Measurements from ENCODE around the gene COQ2.
A peak's percentile ranks its signal among the peaks of the same experiment; 100 is the strongest.
"Not testable (repeated sequence)": the region's sequence is repeated elsewhere in the genome, so short reads cannot be mapped to it uniquely, and the experiment has no call there.

COQ2 gene

DNA sequence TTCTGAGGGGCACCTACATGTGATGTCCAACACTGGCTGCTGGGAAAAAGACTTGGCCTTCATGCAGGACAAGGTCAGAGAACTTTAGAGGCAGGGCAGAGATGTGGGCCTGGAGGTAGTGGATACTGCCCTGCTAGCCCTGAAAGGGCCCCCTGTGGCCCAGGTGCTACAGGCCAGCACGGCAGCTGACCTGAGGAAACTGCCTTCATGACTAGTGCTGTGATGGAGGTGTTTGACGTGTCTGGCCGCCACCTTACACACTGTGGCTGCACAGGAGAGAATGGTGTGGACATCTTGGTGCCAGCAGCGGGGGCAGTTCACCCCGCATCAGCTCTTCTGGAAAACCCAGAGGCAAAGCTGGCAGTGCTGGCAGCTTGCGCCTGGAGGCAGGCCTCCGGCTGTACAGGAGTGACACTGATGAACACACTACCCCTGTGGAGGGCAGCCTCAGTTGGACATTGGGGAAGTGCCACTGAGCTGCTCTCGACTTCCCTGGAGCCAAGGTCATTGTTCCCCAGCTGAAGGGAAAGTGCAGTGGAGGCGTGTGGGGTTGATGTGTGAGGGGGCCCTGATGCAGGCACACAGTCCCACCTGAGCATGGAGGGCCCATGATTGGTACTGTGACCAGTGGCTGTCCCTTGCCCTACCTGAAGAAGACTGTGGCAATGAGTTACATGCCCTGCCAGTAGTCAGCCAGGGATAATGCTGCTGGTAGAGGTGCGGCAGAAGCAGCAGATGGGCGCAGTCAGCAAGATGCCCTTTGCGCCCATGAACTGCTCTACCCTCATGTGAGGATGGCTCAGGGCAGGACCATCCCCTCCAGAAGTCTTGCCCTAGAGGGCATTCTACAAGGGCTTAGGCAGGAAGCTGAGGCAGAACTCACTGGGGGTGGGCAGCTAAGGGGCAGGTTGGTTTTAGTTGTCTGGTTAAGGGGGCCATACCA lies 36.9 kb downstream of the COQ2 start:
- no peak for DNase-seq (ENCODE audit: low read depth)

DNA sequence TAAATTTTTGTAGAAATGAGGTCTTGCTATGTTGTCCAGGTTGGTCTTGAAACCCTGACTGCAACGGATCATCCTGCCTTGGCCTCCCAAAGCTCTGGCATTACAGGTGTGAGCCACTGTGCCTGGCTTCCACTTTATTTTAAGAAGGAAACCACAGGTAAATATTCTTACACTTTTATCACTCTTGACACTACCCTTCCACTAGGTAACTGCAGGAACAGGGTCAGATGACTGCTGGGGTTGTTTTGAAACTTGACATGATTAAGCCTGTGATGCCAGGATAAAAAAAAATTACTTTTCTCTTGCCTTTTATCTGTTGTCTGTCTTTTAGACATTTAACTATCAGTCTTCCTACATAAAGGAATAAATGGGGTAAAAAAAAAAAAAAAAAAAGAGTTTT lies 43.5 kb downstream of the COQ2 start:
- no peak for DNase-seq (ENCODE audit: low read depth)

DNA sequence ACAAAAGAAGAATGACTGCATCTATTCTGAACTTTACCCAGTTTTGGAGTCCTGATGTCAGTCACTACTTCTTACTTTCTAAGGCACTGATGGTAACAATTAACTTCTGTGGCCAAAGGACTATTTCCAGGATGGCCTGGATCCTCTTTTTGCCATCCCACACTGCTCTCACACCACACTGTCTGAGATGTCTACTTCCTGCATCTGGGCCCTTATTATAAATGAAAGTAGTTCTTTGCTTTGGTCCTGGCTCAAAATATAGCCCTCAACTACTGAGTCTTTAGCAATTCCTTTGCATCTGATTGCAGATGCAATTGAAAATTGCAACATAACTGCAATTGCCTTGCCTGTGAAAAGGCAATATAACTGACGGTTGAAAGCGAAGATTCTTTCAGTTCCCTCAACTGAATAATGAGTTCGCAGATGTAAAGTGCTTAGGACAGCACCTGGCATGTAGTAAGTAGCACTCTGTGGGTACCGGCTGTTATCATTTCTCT lies 44.2 kb downstream of the COQ2 start:
- DNase-seq (ENCODE audit: low read depth): no peak

DNA sequence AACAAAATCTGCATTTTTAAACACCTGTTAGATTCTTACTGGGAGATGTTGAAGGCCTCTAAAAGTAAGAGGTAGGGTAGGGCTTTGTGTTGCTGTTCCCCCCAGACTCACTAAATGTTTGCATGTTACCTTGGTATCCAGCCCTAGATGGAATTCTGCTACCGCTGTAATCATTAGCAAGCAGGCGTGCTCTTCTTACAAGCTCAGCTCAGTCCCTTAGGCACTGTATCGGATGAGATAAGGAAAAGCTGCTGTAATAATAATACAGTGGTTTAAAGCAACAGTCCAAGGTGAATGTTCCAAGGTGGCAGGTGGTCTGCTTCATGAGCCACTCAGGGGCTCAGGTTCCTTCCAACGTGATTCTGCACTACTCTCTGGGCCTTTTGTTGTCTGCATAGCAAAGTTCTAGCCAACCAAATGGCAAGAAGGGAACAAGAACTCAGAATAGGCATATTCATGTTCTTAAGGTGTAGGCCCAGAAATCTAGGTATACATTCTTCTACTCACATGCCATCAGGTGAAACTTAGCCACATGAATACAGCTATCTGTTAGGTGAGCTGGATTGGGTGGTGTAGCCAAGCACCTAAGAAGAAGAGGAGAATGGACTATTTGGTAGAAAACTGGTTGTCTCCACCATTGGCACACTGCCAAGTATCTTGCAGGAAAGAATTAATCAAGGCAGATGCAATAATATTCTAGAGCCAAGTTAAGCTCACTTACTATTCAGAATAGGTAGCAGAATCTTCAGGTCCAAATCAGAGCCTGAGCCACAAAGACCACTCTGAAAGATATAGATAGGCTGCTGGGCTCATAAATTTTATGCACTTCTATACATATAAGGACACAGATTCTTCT lies 46.0 kb downstream of the COQ2 start:
- DNase-seq (ENCODE audit: low read depth): no peak

DNA sequence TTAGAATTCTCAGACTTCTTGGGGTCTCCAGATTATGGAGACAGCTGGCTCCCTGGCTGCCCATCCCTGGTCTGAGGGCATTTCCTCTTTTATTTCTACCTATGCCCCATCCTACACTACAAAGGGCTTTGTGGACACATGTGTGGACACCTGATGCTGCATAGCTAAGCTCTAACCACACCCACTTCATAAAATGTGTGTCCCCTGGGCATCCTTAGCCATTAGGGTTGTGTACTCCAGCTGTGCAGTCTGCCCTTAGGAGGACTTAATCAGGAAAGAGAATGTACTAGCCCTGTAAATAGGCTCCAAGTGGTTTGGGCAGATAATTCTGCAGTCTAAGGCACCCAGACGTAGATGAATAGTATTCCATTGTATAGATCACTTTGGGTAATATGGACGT lies 47.0 kb downstream of the COQ2 start:
- no peak for DNase-seq (ENCODE audit: low read depth)

DNA sequence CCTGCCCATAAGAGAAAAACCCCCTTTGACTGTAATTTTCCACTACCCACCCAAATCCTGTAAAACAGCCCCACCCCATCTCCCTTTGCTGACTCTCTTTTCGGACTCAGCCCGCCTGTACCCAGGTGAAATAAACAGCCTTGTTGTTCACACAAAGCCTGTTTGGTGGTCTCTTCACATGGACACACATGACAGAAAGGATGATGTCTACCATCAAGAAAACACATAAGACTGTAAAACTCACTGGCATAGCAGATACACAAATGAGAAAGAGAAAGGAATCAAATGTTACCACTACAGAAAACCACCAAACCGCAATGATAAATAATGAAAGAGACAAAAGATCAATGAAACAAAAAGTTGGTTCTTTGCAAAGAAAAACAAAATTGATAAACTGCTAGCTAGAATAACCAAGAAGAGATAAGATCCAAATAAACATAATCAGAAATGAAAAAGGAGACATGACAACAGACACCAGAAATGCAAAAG lies 48.9 kb downstream of the COQ2 start:
- DNase-seq (ENCODE audit: low read depth): not testable (repeated sequence)

DNA sequence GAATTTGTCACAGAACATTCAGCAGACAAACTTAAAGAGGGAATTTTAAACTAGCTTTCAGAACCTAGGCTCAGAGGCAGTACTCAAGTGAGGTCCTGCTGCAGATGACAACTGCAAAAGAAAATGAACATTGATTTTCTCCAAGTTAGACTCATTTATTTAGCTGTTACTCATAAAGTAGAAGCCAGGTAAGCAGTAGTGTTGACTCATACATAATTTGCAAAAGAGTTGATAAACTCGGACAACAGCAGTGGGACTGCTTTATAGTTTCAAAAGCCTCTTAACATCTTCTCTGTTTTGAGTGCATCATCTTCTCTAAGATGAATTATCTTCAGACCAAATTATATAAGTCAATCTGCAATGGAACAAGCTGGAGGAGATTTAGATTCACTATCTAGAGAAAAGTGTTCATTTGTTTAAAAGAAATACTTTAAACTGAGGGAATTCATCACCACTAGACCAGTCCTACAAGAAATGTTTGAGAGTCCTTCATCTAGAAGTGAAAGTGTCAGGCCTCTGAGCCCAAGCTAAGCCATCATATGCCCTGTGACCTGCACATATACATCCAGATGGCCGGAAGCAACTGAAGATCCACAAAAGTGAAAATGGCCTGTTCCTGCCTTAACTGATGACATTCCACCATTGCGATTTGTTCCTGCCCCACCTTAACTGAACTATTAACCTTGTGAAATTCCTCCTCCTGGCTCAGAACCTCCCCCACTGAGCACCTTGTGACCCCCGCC lies 49.5 kb downstream of the COQ2 start:
- DNase-seq (ENCODE audit: low read depth): no peak

DNA sequence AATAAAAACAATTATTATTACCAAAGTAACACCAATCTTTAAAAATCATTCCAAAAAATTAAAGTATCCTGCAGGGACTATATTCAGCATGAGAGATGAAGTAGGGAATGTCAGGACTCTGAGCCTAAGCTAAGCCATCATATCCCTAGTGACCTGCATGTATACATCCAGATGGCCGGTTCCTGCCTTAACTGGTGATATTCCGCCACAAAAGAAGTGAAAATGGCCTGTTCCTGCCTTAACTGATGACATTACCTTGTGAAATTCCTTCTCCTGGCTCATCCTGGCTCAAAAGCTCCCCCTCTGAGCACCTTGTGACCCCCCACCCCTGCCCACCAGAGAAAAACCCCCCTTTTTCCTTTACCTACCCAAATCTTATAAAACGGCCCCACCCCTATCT lies 50.2 kb downstream of the COQ2 start:
- not testable (repeated sequence) for DNase-seq (ENCODE audit: low read depth)

DNA sequence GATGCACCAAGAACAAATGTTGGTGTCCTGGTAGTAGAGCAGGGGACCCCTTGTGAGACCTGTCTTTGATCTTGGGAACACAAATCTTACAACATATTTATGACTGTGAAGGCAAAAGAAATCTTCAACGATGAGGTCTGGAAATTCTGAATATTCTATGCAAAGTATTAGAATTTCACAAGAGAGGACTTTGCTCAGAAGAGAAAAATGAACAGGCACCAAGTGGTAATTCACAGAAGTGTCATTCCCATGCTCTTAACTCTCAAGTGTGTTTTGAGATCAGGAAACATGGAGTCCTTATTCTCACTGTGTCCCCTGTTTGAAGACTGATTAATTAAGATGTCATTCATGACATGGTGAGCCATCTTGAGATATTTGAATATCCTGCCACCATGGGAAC lies 52.5 kb downstream of the COQ2 start:
- DNase-seq (ENCODE audit: low read depth): no peak

DNA sequence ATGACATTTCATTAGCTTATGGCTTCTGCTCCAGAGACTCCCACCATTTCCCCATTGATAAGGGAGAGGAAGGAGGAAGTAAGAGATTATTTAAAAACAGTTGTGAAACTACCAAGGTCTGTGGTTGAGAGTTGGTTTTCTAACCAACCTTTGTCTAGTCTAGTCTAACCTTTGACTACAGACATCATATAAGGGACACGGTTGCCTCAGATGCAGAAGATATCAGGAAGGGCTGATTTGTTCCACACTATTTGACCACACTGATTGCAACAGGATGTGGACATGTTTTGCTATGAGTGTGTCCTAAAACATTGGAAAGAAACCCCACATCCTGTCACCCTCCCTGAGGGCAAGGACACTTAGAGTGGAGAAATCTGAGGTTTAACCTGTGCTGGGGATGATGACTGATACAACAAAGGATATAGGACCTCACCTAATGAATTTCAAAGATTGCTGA lies 53.0 kb downstream of the COQ2 start:
- DNase-seq (ENCODE audit: low read depth): peak; percentile 31

DNA sequence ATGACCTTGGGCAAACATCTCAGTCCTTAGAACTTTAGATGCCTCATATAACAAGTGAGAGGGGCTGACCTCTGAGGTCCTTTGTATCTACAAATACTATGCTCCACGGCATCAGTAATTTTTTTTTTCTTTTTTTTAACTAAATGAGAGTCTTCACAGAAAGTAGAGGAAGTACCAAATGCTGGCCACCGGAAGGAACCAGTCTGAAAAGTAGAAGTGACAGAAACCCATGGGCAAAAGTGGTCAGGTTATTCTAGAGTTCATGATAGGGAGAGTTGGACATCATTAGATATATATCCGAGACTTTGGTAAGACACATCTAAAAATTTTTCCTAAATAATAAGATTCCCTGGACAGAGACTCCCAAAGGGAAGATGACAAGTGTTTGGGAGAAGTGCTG lies 53.7 kb downstream of the COQ2 start:
- DNase-seq (ENCODE audit: low read depth): no peak

DNA sequence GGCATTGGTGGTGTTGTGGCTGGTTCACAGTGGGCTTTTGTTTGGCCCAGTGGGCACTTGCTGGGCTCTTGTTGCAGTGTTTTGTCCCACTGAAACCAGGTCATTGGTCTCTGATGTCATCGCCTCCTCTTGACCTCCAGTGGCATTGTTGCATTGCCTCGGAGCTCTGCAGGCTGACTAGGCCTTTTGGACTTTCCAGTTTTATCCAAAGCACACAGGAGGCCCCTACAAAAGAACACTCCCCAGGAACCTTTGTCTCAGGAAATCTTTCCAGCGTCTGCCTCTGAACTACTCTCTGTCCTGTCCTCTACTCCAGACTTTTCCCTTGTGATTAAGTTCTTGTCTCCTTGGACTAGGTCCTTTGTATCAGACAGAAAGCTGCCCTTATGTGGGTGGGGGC lies 54.8 kb downstream of the COQ2 start:
- no peak for DNase-seq (ENCODE audit: low read depth)

DNA sequence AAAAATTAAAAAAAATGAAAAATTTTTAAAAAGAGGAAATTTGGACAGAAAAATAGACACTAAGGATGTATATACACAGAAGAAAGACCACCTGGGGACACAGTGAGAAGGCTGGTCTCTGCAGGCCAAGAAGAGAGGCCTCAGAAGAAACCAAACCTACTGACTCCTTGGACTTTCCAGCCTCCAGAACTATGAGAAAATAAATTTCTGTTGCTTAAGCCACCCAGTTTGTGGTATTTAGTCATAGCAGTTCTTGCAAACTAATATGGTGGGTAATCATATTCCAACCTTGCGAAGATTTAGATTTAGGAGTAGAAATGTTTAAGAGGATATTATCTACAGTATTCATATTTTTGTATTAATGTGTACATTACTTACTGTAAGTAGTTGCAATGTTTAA lies 56.4 kb downstream of the COQ2 start:
- no peak for DNase-seq (ENCODE audit: low read depth)

DNA sequence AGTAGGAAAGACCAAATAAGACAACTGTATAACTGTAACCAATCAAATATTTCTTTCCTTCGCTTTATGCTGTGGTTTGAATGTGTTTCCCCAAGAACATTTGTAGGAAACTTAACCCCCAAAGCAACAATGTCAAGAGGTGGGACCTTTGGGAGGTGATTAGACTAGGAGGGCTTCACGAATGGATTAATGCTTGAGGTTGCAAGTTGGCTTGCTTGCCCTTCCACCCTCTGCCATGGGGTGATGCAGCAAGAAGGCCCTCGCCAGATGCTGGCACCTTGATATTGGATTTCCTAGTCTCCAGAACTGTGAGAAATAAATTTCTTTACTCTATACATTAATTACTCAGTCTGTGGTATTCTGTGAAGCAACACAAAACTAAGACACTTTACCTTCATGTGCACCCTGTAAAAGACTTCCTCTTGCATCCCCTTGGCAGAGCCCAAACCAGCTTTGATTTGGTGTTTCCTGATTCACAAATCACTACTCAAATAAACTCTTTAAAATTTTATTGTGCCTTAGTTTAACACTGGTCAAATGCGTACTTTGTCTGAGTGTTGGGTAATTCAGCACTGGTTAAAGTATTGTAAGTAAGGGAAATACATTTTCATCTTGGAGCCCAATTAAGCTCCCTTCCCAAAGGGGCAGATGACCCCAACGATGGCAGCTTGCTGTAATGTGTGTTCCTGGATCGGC lies 59.9 kb downstream of the COQ2 start:
- no peak for DNase-seq (ENCODE audit: low read depth)

DNA sequence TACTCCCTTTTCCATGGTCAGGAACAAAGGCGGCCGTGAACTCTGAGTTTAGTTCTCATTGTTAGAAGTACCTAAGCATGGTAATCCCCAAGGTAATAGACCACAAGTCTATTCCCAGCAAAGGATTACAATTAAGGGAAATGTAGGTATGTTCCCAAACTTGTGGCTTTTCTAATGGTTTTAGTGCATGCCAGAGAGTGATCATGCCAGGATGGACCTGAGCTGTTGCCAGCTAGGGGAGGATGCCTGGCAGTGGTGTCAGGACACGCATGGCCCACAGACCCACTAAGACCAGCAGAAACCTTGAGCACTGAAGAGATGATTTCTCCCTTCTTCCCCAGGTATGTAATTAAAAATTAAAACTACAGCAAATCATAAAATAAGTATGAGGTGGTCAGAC lies 60.8 kb downstream of the COQ2 start:
- DNase-seq (ENCODE audit: low read depth): no peak

DNA sequence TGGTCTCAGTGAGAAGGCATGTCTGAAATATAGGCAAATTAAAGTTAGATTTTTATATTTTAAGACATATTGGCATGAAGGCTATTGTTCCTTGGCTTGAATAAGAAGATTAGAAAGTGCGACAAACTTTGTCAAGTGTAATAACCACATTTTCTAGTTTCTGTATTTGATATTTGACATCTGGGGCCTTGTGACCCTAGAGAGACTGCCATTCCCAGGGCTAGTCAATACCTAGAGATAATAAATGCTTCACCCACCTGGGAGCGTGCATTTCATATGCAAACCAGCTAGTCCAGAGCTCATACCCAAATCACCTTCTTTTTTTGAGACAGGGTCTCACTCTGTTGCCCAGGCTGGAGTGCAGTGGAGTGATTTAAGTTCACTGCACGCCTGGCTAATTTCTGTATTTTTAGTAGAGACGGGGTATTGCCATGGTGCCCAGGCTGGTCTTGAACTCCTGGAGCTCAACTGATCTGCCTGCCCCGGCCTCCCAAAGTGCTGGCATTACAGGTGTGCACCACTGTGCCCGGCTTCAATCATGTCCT lies 62.6 kb downstream of the COQ2 start:
- no peak for DNase-seq (ENCODE audit: low read depth)

DNA sequence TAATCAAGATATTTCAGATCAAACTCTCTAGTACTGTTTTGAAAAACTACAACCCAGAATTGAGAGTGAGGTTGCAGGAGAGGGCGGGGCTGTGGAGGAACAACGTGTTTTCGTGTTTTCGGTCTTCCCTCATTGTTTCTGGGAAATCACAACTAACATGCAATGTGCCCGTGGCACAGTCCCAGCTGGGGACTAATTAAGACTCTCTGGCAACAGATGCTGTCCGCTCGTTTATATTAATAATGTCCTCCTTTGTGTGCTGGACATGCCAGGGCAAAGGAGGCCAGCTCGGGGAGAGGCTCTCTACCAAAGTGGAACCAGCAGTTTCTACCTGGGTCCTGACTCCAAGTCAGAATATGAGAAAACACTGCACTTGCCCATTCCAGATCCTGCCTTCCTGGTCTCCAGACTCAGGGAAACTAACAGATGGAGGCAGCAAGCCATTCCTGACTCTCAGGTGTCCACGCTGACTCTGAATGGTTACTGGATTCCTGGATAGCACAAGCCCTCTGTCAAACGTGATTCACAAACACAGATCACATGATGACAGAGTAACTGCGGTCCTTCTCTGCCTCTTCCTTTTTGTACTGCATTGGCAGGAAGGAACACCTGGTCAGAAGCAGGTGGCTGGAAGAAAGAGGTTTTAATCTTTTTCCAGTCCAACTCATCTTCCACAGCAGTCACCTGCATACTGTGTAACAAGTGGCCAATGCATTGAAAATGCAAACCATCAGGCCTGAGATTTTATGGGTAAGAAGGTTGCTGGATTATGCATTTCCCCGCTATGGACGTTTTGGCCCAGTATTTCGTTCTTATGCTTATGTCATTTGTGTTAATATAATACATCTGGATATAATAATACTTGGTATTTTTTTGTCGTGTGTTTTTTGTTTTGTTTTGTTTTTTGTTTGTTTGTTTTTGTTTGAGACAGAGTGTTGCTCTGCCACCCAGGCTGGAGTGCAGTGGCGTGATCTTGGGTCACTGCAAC lies 65.0 kb downstream of the COQ2 start:
- no peak for DNase-seq (ENCODE audit: low read depth)

DNA sequence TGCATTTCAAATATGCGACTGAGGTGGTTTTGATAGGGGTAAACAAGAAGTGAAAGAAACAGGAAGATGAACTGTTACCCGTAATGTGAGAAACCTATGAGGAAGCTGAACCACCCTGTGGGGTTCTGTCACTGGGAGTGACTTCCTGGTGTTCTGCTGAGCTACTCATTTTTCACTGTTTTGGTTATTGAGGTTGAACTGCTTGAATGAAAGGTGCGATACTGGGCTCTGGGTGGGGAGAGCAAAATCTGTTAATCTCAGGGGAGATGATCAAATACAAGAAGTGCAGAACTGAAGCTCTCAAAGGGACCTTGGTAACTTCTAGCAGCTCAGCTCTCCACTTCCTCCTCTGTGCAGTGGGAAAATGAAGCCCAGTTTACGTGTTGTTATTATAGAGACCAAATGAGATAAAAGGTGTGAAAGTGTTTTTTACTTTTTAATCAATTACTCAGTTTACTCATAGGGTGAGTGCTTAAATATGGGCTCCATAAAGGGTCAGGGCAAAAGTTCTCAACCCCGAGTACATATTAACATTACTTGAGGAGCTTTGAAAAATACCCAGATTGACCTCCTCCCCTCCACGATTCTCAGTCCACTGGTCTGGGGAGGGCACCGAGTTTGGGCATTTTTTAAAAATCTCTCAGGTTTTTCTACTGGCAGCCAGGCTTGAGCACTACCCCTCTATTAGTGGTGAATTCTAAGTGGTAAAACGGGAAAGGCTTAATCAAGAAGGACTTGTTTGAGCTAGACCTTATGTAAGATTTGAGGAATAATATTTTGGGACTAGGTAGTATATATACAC lies 66.7 kb downstream of the COQ2 start:
- DNase-seq (ENCODE audit: low read depth): no peak

Measured in iris pigment epithelial cell (primary cell).